H1 (cell line): ENCODE results near the gene TXNDC15. TPM values are rescaled to one million over a fixed set of nuclear protein-coding genes. Genes with fewer than 3 reads are reported as not detected.

Experiments used
- CTCF ChIA-PET: fragments of 300-600 bp; sonication (Branson Sonifier 250); formaldehyde crosslinking; loops from one replicate; lab custom pipeline; 2021; ENCODE audit not compliant: partially characterized antibody; lab: Charles Lee
- POLR2A ChIA-PET: fragments of 300-600 bp; sonication (Branson Sonifier 250); formaldehyde crosslinking; loops from one replicate; lab custom pipeline; 2021; ENCODE audit warnings: inconsistent platforms; ENCODE audit not compliant: partially characterized antibody; lab: Charles Lee
- DNase-seq, 2 experiments: peaks; one replicate each; pipeline versions ENCODE4 v3.0.0 to v3.0.0-alpha.2; 2010 to 2022; ENCODE audit warnings: low spot score in 2 of 2, low read depth in 1 of 2, mixed read lengths in 1 of 2
- FAIRE-seq: peaks from 2 replicates; lab custom pipeline; 2011; peaks lifted over from hg19 to GRCh38; lab: Jason Lieb, UNC
- H2AFZ ChIP-seq: 2 replicates; pipeline ENCODE4 v1.8.1; 2012; ENCODE audit warnings: low read length, inconsistent platforms
- H2AK5ac ChIP-seq: 2 replicates; pipeline ENCODE4 v1.6.1; 2013; ENCODE audit warnings: low read depth, low read length
- H2BK120ac ChIP-seq: replicated peaks from 2 replicates; pipeline ENCODE3; 2013; ENCODE audit warnings: low read depth, low read length, inconsistent platforms
- H2BK12ac ChIP-seq: 2 replicates; pipeline ENCODE4 v1.6.1; 2013; ENCODE audit warnings: low read depth, low read length
- H2BK15ac ChIP-seq: 2 replicates; pipeline ENCODE4 v1.6.1; 2013; ENCODE audit warnings: low read length
- H2BK20ac ChIP-seq: 2 replicates; pipeline ENCODE4 v1.6.1; 2013; ENCODE audit warnings: low read length
- H2BK5ac ChIP-seq: 2 replicates; pipeline ENCODE4 v1.6.1; 2013; ENCODE audit warnings: low read depth, low read length
- H3K14ac ChIP-seq: 2 replicates; pipeline ENCODE4 v1.6.1; 2013; ENCODE audit warnings: inconsistent platforms; ENCODE audit not compliant: insufficient read length
- H3K18ac ChIP-seq: 2 replicates; pipeline ENCODE4 v1.6.1; 2013; ENCODE audit warnings: low read length; ENCODE audit errors: extremely low read depth
- H3K23ac ChIP-seq: 2 replicates; pipeline ENCODE4 v1.6.1; 2013; ENCODE audit warnings: inconsistent platforms; ENCODE audit not compliant: insufficient read length
- H3K23me2 ChIP-seq: 2 replicates; pipeline ENCODE4 v1.6.1; 2013; ENCODE audit warnings: low read depth, low read length
- H3K27ac ChIP-seq: 2 replicates; pipeline ENCODE4 v1.6.1; 2011; ENCODE audit warnings: low read depth, low read length, inconsistent platforms
- H3K27me3 ChIP-seq, 4 experiments: replicated peaks in 1 of 4; 1 replicate in 1 of 4; 2 replicates in 3 of 4; pipeline versions ENCODE4 v1.6.1 to v1.8.1; 2011 to 2013; ENCODE audit warnings: low read length in 3 of 4, mild to moderate bottlenecking in 3 of 4, inconsistent platforms in 2 of 4, mixed read lengths in 2 of 4, moderate library complexity in 1 of 4; ENCODE audit not compliant: control insufficient read depth in 3 of 4, insufficient read depth in 3 of 4; ENCODE audit errors: extremely low read depth in 1 of 4
- H3K36me3 ChIP-seq, 4 experiments: 2 replicates each; pipeline versions ENCODE4 v1.6.1 to v1.8.1; 2011 to 2013; ENCODE audit warnings: mild to moderate bottlenecking in 4 of 4, low read length in 3 of 4, moderate library complexity in 2 of 4, control low read depth in 1 of 4, inconsistent platforms in 1 of 4; ENCODE audit not compliant: insufficient read depth in 4 of 4, control insufficient read depth in 2 of 4
- H3K4ac ChIP-seq: replicated peaks from 2 replicates; pipeline ENCODE3; 2013; ENCODE audit warnings: low read length, low read depth, mixed read lengths, inconsistent platforms; ENCODE audit not compliant: insufficient read length
- H3K4me1 ChIP-seq, 4 experiments: replicated peaks in 1 of 4; 1 replicate in 1 of 4; 2 replicates in 3 of 4; pipeline versions ENCODE4 v1.6.1 to v1.8.1; 2011 to 2013; ENCODE audit warnings: low read length in 3 of 4, inconsistent platforms in 2 of 4, mixed read lengths in 1 of 4; ENCODE audit not compliant: insufficient read depth in 4 of 4, control insufficient read depth in 3 of 4
- H3K4me2 ChIP-seq, 2 experiments: 2 replicates each; pipeline versions ENCODE4 v1.6.1 to v1.8.1; 2011 to 2013; ENCODE audit warnings: low read depth in 2 of 2, low read length in 2 of 2, control low read depth in 1 of 2, inconsistent platforms in 1 of 2, mild to moderate bottlenecking in 1 of 2; ENCODE audit not compliant: insufficient read depth in 1 of 2
- H3K4me3 ChIP-seq, 4 experiments: fragments of 200-600, 300-600 bp in 1 of 4; sonication (generic), shearing (Covaris generic), sonication (Bioruptor Twin) in 1 of 4; 2 replicates each; pipeline versions ENCODE4 v1.5.1 to v1.8.1; 2011 to 2016; ENCODE audit warnings: low read length in 4 of 4, low read depth in 3 of 4, control low read depth in 2 of 4, inconsistent platforms in 2 of 4, mild to moderate bottlenecking in 2 of 4, mixed read lengths in 1 of 4, moderate library complexity in 1 of 4; ENCODE audit not compliant: insufficient read depth in 2 of 4; ENCODE audit errors: extremely low read depth in 1 of 4
- H3K56ac ChIP-seq: replicated peaks from 2 replicates; pipeline ENCODE3; 2013; ENCODE audit warnings: low read depth, mild to moderate bottlenecking, mixed read lengths, low read length, inconsistent platforms; ENCODE audit not compliant: insufficient read length
- H3K79me1 ChIP-seq: 2 replicates; pipeline ENCODE4 v1.6.1; 2013; ENCODE audit warnings: low read depth, low read length, control low read depth
- H3K79me2 ChIP-seq, 2 experiments: 2 replicates each; pipeline versions ENCODE4 v1.6.1 to v1.8.1; 2012 to 2013; ENCODE audit warnings: low read length in 2 of 2, mild to moderate bottlenecking in 2 of 2, inconsistent platforms in 1 of 2; ENCODE audit not compliant: insufficient read depth in 2 of 2, control insufficient read depth in 1 of 2
- H3K9ac ChIP-seq, 4 experiments: replicated peaks in 1 of 4; 1 replicate in 1 of 4; 2 replicates in 3 of 4; pipeline versions ENCODE4 v1.6.1 to v1.8.1; 2011 to 2013; ENCODE audit warnings: low read depth in 3 of 4, low read length in 3 of 4, control low read depth in 2 of 4, mild to moderate bottlenecking in 2 of 4, moderate library complexity in 2 of 4, inconsistent platforms in 1 of 4; ENCODE audit errors: extremely low read depth in 1 of 4
- H3K9me3 ChIP-seq, 2 experiments: 2 replicates each; pipeline versions ENCODE4 v1.6.1 to v1.8.1; 2012 to 2013; ENCODE audit warnings: mild to moderate bottlenecking in 2 of 2, moderate library complexity in 2 of 2, control low read depth in 1 of 2, inconsistent platforms in 1 of 2, low read depth in 1 of 2, low read length in 1 of 2, mixed read lengths in 1 of 2; ENCODE audit not compliant: insufficient read depth in 2 of 2
- H4K20me1 ChIP-seq, 2 experiments: replicated peaks in 1 of 2; 2 replicates each; pipeline versions ENCODE3 to v1.8.1; 2011 to 2013; ENCODE audit warnings: inconsistent platforms in 2 of 2, low read length in 2 of 2, mild to moderate bottlenecking in 1 of 2; ENCODE audit not compliant: insufficient read depth in 2 of 2, control insufficient read depth in 1 of 2
- H4K5ac ChIP-seq: 2 replicates; pipeline ENCODE4 v1.6.1; 2013; ENCODE audit warnings: low read length, low read depth, mixed read lengths, inconsistent platforms; ENCODE audit not compliant: insufficient read length
- H4K8ac ChIP-seq: 2 replicates; pipeline ENCODE4 v1.8.0; 2013; ENCODE audit warnings: mild to moderate bottlenecking, moderate library complexity, low read length, inconsistent platforms; ENCODE audit not compliant: insufficient read depth; ENCODE audit errors: extremely low read depth
- H4K91ac ChIP-seq: replicated peaks from 2 replicates; pipeline ENCODE3; 2013; ENCODE audit warnings: low read length, mixed read lengths, inconsistent platforms; ENCODE audit not compliant: insufficient read length
- WGBS, 2 experiments: shearing (Covaris generic) in 1 of 2; methylation state at CpG; one replicate each; pipeline versions ENCODE4 v1.1.6 to v1.1.7; 2013 to 2015; ENCODE audit warnings: low lambda C conversion rate in 2 of 2, mixed read lengths in 2 of 2, inconsistent platforms in 1 of 2, low coverage in 1 of 2, missing lambda C conversion rate in 1 of 2; ENCODE audit not compliant: insufficient replicate concordance in 2 of 2, insufficient coverage in 1 of 2, insufficient read length in 1 of 2; ENCODE audit errors: extremely low coverage in 1 of 2, missing lambda C conversion rate in 1 of 2; 5-methylcytosine and 5-hydroxymethylcytosine counted together
- polyA plus RNA-seq, 7 experiments: library from polyadenylated mRNA; depleted of rRNA in 3 of 7; stranded (reverse) in 5 of 7; unstranded in 2 of 7; fragments of >200 nt in 5 of 7; fragments of 200-250 nt in 2 of 7; gene quantifications; 1 replicate in 5 of 7; 2 replicates in 1 of 7; 4 replicates in 1 of 7; pipeline versions ENCODE4 v1.2.1 to v1.2.3, GENCODE V29; 2011 to 2013; ENCODE audit warnings: missing spikeins in 2 of 7, mixed read lengths in 2 of 7
- total RNA-seq: library from RNA; stranded (reverse); fragmentation: NEBNext Ultra II Directional; extraction: Animal tissue kit (Norgen Biotek cat#: 25700); gene quantifications from 2 replicates; pipeline ENCODE4 v1.2.1, GENCODE V29; 2021

Gene TXNDC15
- total and polyA plus RNA-seq, 2 of the 8 experiments (the other 6 are each of a cell fraction or from before 2014, with no cell fraction given) = 20.1 to 30.8 TPM

- CTCF ChIA-PET = interaction anchor here (0.7 to 2.0 kb wide), 4 partner anchors 16 to 258 kb away, joined by 3 to 5 read pairs (median 4); partner anchors contain the start of gene PCBD2
- no peaks in the 10 kb centered on the region for H3K23me2 ChIP-seq
Observed at GRCh38 chr5:134835623-134836022, 38.5 kb upstream of the TXNDC15 start.

More at GRCh38 chr5:134835623-134836022, 38.5 kb upstream of the TXNDC15 start:
- no peak overlapping the region for H3K4ac ChIP-seq
- no peaks in the 10 kb centered on the region for H3K79me2 ChIP-seq
- H4K20me1 ChIP-seq = no peaks in the 10 kb centered on the region
- no peaks in the 10 kb centered on the region for H3K9me3 ChIP-seq
- FAIRE-seq = no peak
- no peak overlapping the region for H4K5ac ChIP-seq
- no peak overlapping the region for H2AK5ac ChIP-seq
- no peak overlapping the region for H2BK5ac ChIP-seq
- peaks cover 0 to 38% (median 10%) of the 10 kb centered on the region in 4 experiments; a peak in 6 of 8 replicates for H3K36me3 ChIP-seq
- DNase-seq = no peak
- H2BK15ac ChIP-seq = no peak overlapping the region
- H4K91ac ChIP-seq = no peak overlapping the region
- no peak overlapping the region for H3K23ac ChIP-seq
- no peak overlapping the region for H2BK20ac ChIP-seq
- H3K27ac ChIP-seq = no peak overlapping the region
- no peak overlapping the region for H3K18ac ChIP-seq
- H2BK12ac ChIP-seq = no peak overlapping the region
- H3K14ac ChIP-seq = no peak overlapping the region
- no peak overlapping the region for H3K4me3 ChIP-seq
- H3K4me1 ChIP-seq = no peaks in the 10 kb centered on the region
- no peak overlapping the region for H2AFZ ChIP-seq
- no peaks in the 10 kb centered on the region for H3K27me3 ChIP-seq
- POLR2A ChIA-PET = interaction anchor here (1.5 to 3.1 kb wide), 2 partner anchors 10 to 15 kb away, joined by 4 to 14 read pairs; partner anchors contain the start of gene C5orf24
- no peak overlapping the region for H3K56ac ChIP-seq
- no peak overlapping the region for H3K4me2 ChIP-seq
- no peaks in the 10 kb centered on the region for H3K79me1 ChIP-seq
- 97% methylated on average over 2 of the region's 2 CpGs; no CpG with 5 or more reads in 1 of the 2 experiments for WGBS, 2 experiments
- H2BK120ac ChIP-seq = no peak overlapping the region
- H3K9ac ChIP-seq = no peak overlapping the region
- H4K8ac ChIP-seq = no peak overlapping the region
